Urinary bladder (tissue), 4 donors: ENCODE data around the gene CCDC117. TPM values are rescaled to one million over a fixed set of nuclear protein-coding genes. Genes with fewer than 3 reads are reported as not detected.
A peak's percentile ranks its signal among the peaks of the same experiment; 100 is the strongest.
"Not testable (repeated sequence)": the region's sequence is repeated elsewhere in the genome, so short reads cannot be mapped to it uniquely, and the experiment has no call there.

ENCODE experiments used
- DNase-seq: peaks from one replicate; pipeline ENCODE4 v3.0.0-alpha.2; 2015; ENCODE audit errors: extremely low spot score
- H3K27ac ChIP-seq: one replicate; pipeline ENCODE4 v1.5.1; 2013; ENCODE audit warnings: low read depth, mild to moderate bottlenecking, moderate library complexity
- H3K36me3 ChIP-seq: one replicate; pipeline ENCODE4 v1.6.1; 2013; ENCODE audit warnings: mild to moderate bottlenecking, moderate library complexity; ENCODE audit not compliant: insufficient read depth
- H3K4me1 ChIP-seq: one replicate; pipeline ENCODE4 v1.6.1; 2013; ENCODE audit warnings: mild to moderate bottlenecking, moderate library complexity; ENCODE audit not compliant: insufficient read depth
- H3K4me3 ChIP-seq: one replicate; pipeline ENCODE4 v1.5.1; 2013; ENCODE audit warnings: low read depth, low read length
- WGBS: extraction: QIAGEN DNeasy Blood & Tissue Kit; methylation state at CpG from one replicate; pipeline ENCODE4 v1.1.7; 2013; 5-methylcytosine and 5-hydroxymethylcytosine counted together
- polyA plus RNA-seq: library from polyadenylated mRNA; stranded (reverse); fragments of 200-250 nt; gene quantifications from one replicate; pipeline ENCODE4 v1.2.3, GENCODE V29; 2013
- total RNA-seq: library from RNA; depleted of rRNA; stranded (reverse); fragments of >200 nt; gene quantifications from one replicate; pipeline ENCODE4 v1.2.3, GENCODE V29; 2014
- donor health status: healthy with polysubstance abuse.
- donor health status: healthy.

CCDC117 gene
- total and polyA plus RNA-seq, 2 donors: 13.5 to 33.0 TPM

DNA sequence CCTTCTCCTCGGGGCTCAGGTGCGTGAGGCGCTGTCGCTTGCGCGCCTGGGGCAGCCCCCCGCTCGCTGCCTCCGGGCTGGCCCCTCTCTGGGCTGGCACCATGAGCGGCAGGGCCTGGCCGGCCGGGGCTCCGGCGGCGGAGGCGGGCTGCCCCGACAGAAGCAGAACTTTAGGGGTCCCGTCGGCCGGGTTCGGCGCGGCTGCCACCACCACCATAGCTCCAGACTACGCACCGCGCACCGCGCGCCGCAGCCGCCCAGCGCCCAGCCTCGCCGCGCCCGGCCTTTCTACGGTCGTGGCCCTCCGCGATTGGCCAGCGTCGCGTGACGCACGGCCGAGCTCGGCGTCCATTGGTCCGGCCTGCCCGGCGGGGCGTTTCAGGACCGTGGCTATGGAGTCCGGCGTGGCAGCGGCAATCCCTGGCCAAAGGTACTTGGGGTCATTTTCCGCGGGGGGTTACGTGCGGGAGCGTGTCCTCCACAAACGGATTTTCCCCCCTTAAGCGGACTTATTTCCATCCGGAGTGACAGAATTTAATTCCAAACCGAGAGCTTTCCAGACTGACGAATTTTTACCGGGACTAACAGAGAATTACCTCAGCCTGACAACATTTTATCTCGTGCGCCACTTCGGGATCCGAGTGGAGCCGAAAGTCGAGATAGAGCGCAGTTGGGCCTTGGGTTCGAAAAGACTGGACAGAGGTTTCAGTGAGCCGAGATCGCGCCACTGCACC is 28.0 kb downstream of the CCDC117 start, which contains the start of gene XBP1:
Gene XBP1 (minus strand): TSS at position 262 of the 734 bp plus-strand sequence.
- DNase-seq: peak; percentile 84
- Histone ChIP-seq H3K27ac (peak within 1 kb of the TSS; percentile 100), H3K4me3 (peak within 1 kb of the TSS; percentile 92), H3K36me3 (peaks cover 4% of the 10 kb centered on the region), H3K4me1 (no peaks in the 10 kb centered on the region)
- under 1% methylated on average over 78 of the region's 78 CpGs for WGBS

DNA sequence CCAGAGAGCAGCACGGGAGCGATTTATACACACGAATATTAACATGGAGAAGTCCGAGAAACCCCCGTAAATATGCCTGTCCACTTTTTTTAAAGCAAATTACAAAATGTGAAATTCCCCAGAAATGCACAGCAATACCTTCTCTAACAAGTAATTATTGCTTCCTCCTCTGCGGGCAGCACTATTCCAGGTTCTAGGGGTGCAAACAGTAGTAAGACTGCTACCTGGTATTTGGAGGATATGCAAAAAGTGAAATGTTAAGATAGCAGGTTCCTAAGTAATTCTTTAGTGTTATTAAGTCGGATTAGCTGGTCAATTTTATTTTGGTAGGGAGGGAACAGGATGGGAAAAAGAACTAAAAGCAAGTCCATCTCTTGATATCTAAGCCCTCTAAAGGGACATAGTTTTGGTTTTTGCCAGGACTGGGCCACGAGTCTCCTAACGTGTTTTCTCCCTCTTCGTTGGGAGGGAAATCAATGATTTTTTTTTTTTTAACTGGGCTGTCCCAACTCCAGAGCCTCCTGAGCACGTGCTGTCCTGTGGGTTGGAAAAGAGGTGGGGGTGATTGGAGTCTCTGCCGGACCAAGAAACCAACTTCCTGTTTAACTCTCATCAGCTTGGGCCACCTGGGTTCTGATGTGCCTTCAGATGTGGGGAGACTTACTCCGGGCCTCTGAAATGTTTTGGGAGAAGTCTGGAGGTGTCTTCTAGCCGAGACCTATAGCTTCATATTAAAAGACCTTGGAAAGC is 29.5 kb downstream of the CCDC117 start:
- Histone ChIP-seq H3K4me1 (no peaks in the 10 kb centered on the region), H3K36me3 (peaks cover 2% of the 10 kb centered on the region), H3K27ac (no peak overlapping the region), H3K4me3 (no peak overlapping the region)
- no peak for DNase-seq
- 59% methylated on average over 14 of the region's 14 CpGs for WGBS

DNA sequence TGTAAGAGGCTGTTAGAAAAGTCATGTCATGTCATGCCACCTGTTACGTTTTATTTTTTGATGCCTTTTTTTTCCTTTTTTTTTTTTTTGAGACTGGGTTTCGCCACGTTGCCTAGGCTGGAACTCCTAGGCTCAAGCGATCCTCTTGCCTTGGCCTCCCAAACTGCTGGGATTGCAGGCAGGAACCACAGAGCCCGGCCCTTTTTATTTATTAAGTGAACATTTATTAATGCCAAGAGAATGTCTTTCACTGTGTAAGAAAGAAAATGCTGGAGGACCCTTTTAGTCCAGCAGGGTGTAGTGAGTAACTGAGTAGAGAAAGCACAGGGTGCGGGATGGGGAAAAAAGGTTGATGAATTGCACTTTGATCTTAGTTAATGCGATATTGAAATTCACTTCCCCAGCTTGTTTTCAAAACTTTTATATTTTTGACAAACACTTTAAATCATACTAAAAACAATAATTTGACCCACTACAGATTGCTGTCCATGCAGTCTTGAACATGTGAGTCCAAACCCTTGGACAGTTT is 30.2 kb downstream of the CCDC117 start:
- no peaks in the 10 kb centered on the region for H3K36me3 ChIP-seq
- H3K4me1 ChIP-seq: no peaks in the 10 kb centered on the region
- no peak overlapping the region for H3K4me3 ChIP-seq
- no peak overlapping the region for H3K27ac ChIP-seq
- WGBS: 81% methylated on average over 7 of the region's 7 CpGs
- no peak for DNase-seq

DNA sequence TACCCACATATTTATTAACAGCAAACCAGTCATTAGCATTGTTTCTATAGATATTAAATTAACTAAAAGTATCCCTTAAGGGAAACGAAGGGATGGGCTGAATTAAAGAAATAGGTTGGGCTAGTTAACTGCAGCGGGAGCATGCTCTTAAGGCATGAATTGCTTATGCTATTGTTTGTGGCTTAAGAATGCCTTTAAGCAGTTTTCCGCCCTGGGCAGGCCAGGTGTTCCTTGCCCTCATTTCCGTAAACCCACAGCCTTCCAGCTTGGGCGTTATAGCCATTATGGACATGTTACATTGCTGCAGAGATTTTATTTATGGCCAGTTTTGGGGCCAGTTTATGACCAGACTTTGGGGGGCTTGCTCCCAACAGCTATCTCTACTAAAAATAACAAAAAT is 32.9 kb downstream of the CCDC117 start:
- DNase-seq, H3K27ac ChIP-seq, H3K36me3 ChIP-seq, H3K4me3 ChIP-seq, H3K4me1 ChIP-seq: not testable (repeated sequence)
- 90% methylated on average over 5 of the region's 5 CpGs for WGBS

DNA sequence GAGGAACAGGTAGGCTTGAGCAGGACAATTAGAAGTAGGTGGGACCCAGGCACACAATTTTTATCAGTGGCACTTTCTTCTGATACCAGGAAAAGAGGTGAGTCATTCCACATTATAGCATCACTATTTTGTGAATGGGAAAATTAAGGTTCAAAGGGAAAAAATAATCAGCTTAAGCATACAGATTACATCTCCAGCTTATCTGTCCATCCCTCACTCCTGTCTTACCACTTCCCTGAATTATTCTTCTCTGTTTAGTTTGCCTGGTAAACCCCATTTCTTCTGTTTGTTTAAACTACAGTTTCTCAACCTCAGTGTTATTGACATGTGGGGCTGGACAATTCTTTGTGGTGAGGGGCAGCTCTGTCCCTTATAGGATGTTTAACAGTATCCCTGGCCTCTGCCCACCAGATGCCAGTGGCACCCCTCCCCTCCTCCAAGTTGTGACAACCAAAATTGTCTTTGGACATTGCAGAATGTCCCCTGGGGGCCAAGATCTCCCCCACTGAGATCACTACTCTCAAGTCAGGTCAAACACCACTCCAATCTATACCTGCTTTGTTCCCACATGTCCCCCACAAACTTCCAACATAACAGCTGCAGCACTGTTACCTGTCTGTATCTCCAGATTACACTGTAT is 36.3 kb downstream of the CCDC117 start:
- H3K27ac ChIP-seq: no peak overlapping the region
- H3K4me1 ChIP-seq: no peaks in the 10 kb centered on the region
- DNase-seq: no peak
- peaks cover 2% of the 10 kb centered on the region for H3K36me3 ChIP-seq
- H3K4me3 ChIP-seq: no peak overlapping the region

DNA sequence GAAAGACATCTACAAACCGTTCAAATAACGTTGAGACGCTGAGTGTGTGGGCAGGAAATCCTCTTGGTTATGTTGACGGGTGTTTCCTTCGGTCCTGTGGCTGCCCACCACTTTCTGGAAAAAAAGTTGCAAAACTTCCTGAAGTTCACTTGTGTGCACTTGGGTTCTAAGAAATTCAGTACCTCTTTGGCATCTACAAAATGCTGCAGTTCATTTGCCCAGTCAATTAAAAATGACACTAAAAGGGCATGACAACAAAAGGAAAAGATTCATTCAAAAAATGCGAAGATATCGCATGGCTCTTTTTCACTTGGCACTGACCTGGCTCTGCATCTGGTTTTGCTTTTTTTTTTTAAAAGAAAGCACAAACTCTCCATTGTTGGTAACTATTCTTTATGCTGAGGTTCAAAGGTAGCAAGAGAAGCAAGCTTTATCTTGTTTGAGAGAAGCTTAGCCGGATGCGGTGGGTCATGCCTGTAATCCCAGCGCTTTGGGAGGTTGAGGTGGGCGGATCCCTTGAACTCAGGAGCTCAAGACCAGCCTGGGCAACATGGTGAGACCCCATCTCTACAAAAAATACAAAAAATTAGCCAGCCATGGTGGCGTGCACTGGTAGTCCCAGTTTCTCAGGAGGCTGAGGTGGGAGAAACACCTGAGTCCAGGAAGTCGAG is 38.5 kb downstream of the CCDC117 start:
- WGBS: 81% methylated on average over 13 of the region's 13 CpGs
- Histone ChIP-seq H3K36me3 (peaks cover 2% of the 10 kb centered on the region), H3K27ac (peak overlapping the region; percentile 38), H3K4me3 (no peak overlapping the region), H3K4me1 (no peaks in the 10 kb centered on the region)
- DNase-seq: no peak

DNA sequence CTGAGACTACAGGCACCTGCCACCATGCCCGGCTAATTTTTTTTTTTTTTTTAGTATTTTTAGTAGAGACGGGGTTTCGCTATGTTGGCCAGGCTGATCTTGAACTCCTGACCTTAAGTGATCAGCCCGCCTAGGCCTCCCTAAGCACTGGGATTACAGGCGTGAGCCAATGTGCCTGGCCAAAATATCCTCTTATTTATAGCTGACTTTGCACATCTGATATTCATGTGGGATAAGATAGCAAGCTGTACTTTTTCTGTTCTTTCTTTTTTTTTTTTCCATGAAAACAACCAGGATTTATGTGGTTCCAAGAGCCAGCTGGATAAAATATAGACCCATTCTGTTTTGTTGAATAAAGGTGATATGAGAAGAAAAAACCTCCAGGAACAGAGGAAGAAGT is 40.0 kb downstream of the CCDC117 start:
- H3K4me3 ChIP-seq: no peak overlapping the region
- DNase-seq: no peak
- H3K36me3 ChIP-seq: peaks cover 2% of the 10 kb centered on the region
- H3K4me1 ChIP-seq: no peaks in the 10 kb centered on the region
- WGBS: 30% methylated on average over 5 of the region's 5 CpGs
- H3K27ac ChIP-seq: no peak overlapping the region

DNA sequence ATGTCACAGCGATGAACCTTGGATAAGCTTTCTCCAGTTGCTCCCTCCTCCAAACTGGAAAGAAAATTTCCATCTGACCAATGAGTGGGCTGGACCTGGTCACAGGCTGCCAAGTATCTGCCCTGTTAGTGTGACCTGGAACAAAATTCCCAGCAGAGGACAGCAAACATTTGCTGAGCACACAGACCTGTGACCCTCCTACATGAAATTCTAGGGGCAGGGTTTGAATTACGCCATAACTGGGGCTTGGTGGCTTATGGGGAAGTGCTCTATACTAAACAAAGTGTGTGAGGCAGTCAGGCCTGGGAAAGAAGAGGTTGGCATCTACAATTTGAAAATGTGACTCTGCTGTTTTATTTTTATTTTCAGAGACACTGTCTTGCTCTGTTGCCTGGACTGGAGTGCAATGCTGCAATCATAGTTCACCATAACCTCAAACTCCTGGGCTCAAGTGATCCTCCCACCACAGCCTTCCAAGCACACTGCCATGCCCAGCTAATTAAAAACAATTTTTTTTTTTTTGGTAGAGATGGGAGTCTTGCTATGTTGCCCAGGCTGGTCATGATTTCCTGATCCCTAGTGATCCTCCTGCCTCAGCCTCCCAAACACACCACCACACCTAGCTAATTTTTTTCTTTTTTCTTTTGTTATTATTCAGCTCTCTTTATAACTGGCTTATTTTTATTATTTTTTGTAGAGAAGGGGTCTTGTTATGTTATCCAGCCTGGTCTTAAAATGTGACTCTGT is 41.5 kb downstream of the CCDC117 start:
- 85% methylated on average over 2 of the region's 2 CpGs for WGBS
- H3K27ac ChIP-seq: no peak overlapping the region
- no peak for DNase-seq

DNA sequence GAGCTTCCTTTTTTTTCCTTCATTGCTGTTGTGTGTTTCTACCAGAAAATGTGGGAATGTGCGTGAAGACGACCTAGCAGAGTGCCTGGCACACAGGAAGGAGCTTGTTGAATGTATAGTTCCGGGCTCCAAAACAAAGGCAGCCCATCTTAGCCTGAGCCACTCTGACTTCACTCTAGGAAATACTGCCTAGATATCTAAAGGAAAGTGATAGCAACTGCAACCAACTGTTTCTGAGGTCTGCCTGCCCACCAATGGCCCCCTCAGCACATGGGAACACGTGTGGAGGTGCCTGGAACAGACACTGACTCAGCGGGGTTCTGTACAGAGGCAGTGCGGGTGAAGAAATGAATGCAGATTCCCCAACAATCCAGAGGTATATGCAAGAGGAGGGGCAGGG is 42.6 kb downstream of the CCDC117 start:
- WGBS: 71% methylated on average over 6 of the region's 6 CpGs
- no peak for DNase-seq
- Histone ChIP-seq H3K27ac (no peak overlapping the region), H3K4me1 (no peaks in the 10 kb centered on the region), H3K4me3 (no peak overlapping the region), H3K36me3 (peaks cover 2% of the 10 kb centered on the region)

More for the DNA sequence above, 41.5 kb downstream of the CCDC117 start:
- Histone ChIP-seq H3K4me1 (no peaks in the 10 kb centered on the region), H3K36me3 (peaks cover 2% of the 10 kb centered on the region), H3K4me3 (no peak overlapping the region)

DNA sequence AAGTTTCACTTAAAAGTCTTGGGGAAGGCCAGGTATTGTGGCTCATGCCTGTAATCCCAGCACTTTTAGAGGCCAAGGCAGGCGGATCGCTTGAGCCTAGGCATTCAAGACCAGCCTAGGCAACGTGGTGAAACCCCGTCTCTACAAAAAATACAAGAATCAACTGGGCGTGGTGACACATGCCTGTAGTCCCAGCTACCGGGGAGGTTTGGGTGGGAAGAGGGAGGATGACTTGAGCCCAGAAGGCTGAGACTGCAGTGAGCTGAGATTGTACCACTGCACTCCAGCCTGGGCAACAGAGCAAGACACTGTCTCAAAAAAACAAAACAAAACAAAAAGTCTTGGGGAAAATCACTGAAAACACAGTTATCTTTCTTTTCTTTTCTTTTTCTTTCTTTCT is 43.2 kb downstream of the CCDC117 start:
- no peak overlapping the region for H3K4me3 ChIP-seq
- no peaks in the 10 kb centered on the region for H3K36me3 ChIP-seq
- no peak overlapping the region for H3K27ac ChIP-seq
- no peaks in the 10 kb centered on the region for H3K4me1 ChIP-seq
- 89% methylated on average over 6 of the region's 6 CpGs for WGBS
- no peak for DNase-seq

DNA sequence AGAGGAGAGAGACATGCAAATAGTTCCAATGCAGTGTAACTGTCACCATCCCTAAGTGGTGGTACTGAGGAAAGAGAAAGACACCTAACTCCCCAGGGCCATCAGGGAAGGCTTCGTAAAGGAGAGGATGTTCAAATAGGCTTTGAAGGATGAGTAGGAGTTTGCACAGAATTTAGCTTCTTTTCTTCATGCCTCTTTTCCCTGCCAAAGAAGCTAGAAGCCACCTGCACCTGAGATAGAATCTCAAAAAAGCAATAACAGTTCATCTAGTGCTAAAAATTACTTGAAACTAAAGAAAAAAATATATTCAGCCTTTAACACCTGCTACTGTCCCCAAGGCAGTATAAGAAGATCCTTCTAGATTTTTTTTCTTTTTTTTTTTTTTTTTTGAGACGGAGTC is 44.6 kb downstream of the CCDC117 start:
- H3K27ac ChIP-seq: no peak overlapping the region
- no peak for DNase-seq
- 73% methylated on average over 2 of the region's 2 CpGs for WGBS

DNA sequence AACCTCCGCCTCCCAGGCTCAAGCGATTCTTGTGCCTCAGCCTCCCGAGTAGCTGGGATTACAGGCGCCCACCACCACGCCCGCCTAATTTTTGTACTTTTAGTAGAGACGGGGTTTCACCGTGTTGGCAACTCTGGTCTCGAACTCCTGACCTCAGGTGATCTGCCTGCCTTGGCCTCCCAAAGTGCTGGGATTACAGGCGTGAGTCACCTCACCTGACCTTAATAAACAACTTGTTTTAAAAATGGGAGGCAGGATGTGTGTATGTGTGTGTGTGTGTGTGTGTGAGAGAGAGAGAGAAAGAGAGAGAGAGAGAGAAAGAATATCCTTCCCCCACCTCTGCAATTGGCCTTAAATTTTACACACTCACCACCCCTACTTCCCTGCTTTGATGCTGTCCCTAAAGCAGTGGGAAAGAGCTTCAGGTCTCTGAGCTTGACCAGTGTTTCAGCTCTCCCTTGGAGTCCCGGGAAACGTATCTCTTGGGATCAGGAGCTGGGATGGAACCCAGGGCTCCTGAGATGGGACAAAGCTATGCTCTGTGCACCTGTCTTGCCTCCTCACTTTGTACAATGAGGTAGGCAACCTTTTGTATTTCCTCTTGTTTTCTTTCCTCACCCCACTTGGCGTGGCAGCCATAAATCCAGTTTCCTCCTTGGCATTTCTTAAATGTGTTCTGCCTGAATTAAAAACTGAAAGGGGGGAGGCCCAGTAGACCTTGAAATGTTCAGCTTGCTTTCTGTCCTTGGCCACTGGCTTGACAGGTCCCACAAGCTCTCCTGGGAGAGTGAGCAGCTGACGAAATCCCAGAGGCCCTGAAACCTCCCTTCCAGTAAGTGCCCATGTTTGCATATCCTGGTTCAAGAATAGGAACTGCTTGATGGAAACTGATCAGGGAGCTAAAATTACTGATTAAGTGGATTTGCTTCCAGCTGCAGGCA is 45.7 kb downstream of the CCDC117 start:
- Histone ChIP-seq H3K4me1 (no peaks in the 10 kb centered on the region), H3K4me3 (no peak overlapping the region), H3K27ac (peak overlapping the region; percentile 48), H3K36me3 (no peaks in the 10 kb centered on the region)
- peak; percentile 40 for DNase-seq
- WGBS: 88% methylated on average over 14 of the region's 14 CpGs

More for the DNA sequence above, 44.6 kb downstream of the CCDC117 start:
- no peak overlapping the region for H3K4me3 ChIP-seq
- no peaks in the 10 kb centered on the region for H3K4me1 ChIP-seq
- no peaks in the 10 kb centered on the region for H3K36me3 ChIP-seq
